CD4-positive, alpha-beta T cell treated with Interleukin-12 subunit alpha and Interleukin-12 subunit beta, for 1 hour (primary cell): Measurements from ENCODE around the gene UBQLN3.

Experiments
- DNase-seq: peaks from one replicate; pipeline ENCODE4 v3.0.0-alpha.2; 2020

The UBQLN3 gene

DNA sequence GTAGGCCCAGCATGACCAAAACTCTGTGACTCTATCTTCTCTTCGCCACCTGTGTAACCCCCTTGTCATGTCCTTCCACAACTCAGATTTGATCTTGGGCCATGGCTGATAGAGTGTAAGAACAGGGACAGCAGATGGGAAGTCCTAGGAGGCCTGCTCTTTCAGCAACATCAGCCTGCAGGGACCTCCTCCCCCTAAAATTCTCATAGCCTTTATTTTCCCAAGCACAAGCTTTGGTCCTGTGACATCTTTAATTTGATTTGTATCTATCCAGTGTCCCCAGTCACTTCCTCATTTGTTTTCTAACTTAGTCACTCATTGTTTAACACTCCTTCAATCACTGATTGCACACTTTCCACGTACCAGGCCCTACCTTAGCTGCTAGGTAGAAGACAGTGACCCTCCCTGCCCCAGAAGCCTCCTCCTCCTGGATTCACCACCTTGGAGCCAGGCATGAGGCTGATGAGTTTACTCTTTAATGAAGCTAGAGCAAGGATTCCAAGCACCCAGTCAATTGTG, 5.3 kb downstream of the UBQLN3 start:
- DNase-seq, result no peak

GRCh38 chr11:5500393-5500801, 9.4 kb downstream of the UBQLN3 start:
- no peak for DNase-seq

GRCh38 chr11:5499671-5500070, 10.1 kb downstream of the UBQLN3 start:
- DNase-seq, result no peak

- no peak for DNase-seq
Observed at GRCh38 chr11:5489576-5490357, 20.0 kb downstream of the UBQLN3 start.

DNA sequence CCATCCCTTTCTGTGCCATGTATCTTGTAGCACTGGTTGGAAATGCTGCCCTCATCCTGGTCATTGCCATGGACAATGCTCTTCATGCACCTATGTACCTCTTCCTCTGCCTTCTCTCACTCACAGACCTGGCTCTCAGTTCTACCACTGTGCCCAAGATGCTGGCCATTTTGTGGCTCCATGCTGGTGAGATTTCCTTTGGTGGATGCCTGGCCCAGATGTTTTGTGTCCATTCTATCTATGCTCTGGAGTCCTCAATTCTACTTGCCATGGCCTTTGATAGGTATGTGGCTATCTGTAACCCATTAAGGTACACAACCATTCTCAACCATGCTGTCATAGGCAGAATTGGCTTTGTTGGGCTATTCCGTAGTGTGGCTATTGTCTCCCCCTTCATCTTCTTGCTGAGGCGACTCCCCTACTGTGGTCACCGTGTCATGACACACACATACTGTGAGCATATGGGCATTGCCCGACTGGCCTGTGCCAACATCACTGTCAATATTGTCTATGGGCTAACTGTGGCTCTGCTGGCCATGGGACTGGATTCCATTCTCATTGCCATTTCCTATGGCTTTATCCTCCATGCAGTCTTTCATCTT, 20.9 kb downstream of the UBQLN3 start:
- no peak for DNase-seq

- DNase-seq, result no peak
Observed at GRCh38 chr11:5488385-5488784, 21.4 kb downstream of the UBQLN3 start, which contains the start of gene OR52D1. OR52D1 (plus strand) TSS chr11:5488685; CDS start chr11:5488707, 22 bp downstream.

DNA sequence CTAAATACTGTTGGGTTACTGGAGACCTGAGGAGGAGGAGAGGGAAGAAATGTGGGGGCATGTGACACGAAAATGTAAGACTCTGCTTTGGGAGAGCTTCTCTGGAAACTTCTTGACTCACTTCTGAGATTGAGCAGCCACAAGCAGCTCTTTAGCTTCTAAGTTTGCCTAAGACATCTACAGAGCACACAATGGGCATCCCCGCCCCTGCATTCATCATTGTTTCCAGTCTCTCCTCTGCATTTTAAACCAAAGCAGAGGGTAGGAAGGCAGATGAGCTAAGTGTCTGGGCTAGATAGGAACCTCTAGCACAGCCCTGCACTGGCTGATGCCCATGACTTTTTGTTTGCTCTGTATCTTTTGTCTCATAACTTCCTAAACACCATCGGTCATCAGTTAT, 23.3 kb downstream of the UBQLN3 start:
- DNase-seq, result no peak

DNA sequence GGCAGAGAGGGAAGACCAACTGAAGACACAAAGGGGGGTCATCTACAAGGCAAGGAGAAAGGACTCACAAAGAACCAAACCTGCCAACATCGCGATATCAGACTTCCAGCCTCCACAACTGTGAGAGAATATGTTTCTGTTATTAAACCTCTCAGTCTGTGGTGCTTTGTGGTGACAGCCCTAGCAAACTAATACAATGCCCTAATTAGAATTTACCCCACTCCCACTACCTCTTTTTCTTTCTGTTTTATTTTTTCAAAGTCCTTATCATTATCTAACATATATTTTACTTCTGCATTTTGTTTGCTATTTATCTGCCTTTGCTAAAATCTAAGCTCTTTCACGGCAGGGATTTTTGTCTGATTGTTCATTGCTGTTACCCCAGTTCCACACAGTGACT, 23.8 kb downstream of the UBQLN3 start:
- DNase-seq, result no peak

DNA sequence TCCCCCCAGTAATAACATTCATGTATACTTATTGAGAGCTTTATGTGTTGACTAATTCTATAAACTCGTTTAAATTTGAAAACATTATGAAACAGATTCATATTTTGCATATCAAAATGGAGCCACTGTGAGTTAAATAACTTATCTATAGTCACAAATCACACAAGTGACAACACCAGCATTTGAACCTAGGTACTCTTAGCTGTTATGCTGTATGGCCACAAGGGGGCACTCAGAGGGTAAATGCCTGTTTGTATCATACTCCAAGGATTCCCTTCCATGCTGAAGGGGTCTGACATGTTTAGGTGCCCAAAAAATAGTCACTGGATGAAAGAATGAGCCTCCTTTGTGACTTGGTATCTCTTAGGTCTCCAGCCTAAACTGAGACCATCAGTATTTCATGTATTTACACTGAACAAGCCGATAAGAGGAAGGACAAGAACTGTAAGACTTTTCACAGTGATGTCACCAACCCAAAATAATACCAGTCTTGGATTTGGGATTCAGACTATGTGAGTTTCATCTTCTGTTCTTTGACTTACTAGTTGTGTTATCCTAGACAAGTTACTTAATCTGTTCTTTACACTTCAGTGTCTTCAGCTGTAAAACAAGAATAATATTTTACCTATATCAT, 33.5 kb downstream of the UBQLN3 start:
- peak; percentile 46 for DNase-seq

DNA sequence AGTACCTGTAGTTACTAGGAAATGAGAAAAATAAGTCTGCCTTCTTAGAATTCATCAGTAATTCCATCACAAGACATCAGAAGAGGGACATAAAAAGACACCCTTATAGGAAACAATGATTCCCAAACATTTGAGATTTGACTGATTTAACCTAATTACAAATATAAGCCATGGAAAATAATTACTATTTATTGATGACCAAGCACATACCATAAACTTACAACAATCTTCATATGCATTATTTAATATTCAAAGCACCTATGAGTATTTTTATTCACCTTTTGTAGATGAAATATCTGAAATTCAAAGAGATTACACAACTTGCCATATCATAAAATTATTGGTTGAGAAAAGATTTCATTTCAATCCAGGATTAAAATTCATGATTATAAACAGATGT, 35.8 kb downstream of the UBQLN3 start:
- no peak for DNase-seq

- no peak for DNase-seq
Observed at GRCh38 chr11:5467527-5467926, 42.2 kb downstream of the UBQLN3 start.

DNA sequence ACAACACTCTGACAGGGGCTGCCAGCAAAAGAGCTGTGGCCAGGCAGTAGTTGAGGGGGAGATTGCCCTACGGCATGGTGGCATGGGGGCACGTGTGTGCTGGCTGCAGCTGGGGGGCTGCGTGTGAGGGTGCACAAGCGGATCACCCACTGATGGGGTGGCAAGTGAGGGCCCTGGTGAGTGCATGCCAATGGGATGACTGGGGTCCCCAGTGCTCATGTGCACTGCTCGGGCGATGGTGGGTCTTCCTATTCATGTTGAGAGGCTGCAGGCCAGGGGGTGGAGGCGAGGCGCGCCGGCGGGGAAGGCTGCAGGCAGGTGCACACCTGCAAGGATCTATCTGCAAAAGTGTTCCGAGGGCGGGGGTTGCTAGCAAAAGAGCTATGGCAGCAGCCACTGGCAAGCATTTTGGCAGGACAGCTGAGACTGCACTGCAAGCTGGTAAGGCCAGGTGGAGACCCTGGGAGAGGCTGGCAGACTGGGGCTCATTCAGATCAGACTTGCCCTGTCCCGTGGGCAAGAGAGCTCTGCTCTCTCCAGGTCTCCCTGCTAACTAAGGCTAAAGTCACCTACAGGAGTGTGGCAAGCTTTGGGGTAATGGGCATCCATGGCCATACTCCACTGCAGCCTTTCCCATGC, 48.7 kb downstream of the UBQLN3 start:
- DNase-seq, result no peak
